HG03378 (cell line): ENCODE measurements around the gene ASB12.
"Not testable (repeated sequence)": the region's sequence is repeated elsewhere in the genome, so short reads cannot be mapped to it uniquely, and the experiment has no call there.

Source experiments
- ATAC-seq: cut with Tn5 transposase; IDR thresholded peaks from one replicate; pipeline ENCODE4 v1.9.1; 2021; ENCODE audit warnings: mild to moderate bottlenecking, moderate library complexity; ENCODE audit not compliant: unreplicated experiment

The ASB12 gene

GRCh38 chrX:64230123-64230970 lies at the start of gene ASB12:
ASB12 (minus strand) TSS chrX:64230607; CDS start chrX:64225650, 4,957 bp downstream.
- ATAC-seq = no peak

GRCh38 chrX:64265265-64265664 lies 34.9 kb upstream of the ASB12 start:
- no peak for ATAC-seq

- no peak for ATAC-seq
These were observed 1.3 kb downstream of the ASB12 start for GRCh38 chrX:64229154-64229553.

GRCh38 chrX:64218023-64218422 lies 12.4 kb downstream of the ASB12 start:
- ATAC-seq = no peak

GRCh38 chrX:64213989-64214388 lies 16.4 kb downstream of the ASB12 start:
- not testable (repeated sequence) for ATAC-seq

GRCh38 chrX:64206556-64207162 lies 23.7 kb downstream of the ASB12 start:
- ATAC-seq = no peak

- peak; percentile 91 for ATAC-seq
These were observed 24.5 kb downstream of the ASB12 start for GRCh38 chrX:64205735-64206501.

- ATAC-seq = peak; percentile 34
These were observed 25.0 kb downstream of the ASB12 start, which contains the start of gene AMER1 for GRCh38 chrX:64205441-64205734. AMER1 (minus strand) TSS chrX:64205708; CDS start chrX:64193286, 12,422 bp downstream.

- peak; percentile 5 for ATAC-seq
These were observed 25.5 kb downstream of the ASB12 start for GRCh38 chrX:64204701-64205440.

- ATAC-seq = no peak
These were observed 26.2 kb downstream of the ASB12 start for GRCh38 chrX:64204252-64204651.

- no peak for ATAC-seq
These were observed 27.5 kb downstream of the ASB12 start for GRCh38 chrX:64202808-64203325.

- no peak for ATAC-seq
These were observed 32.4 kb downstream of the ASB12 start for GRCh38 chrX:64198036-64198435.

GRCh38 chrX:64196606-64197005 lies 33.8 kb downstream of the ASB12 start:
- ATAC-seq = no peak

- ATAC-seq = no peak
These were observed 34.5 kb downstream of the ASB12 start for GRCh38 chrX:64195862-64196261.

GRCh38 chrX:64192673-64193072 lies 37.7 kb downstream of the ASB12 start:
- ATAC-seq = no peak

GRCh38 chrX:64192040-64192439 lies 38.4 kb downstream of the ASB12 start:
- no peak for ATAC-seq

GRCh38 chrX:64191281-64192010 lies 39.0 kb downstream of the ASB12 start:
- no peak for ATAC-seq

- no peak for ATAC-seq
These were observed 40.2 kb downstream of the ASB12 start for GRCh38 chrX:64190136-64190740.

- ATAC-seq = no peak
These were observed 41.5 kb downstream of the ASB12 start for GRCh38 chrX:64188901-64189300.

GRCh38 chrX:64187762-64188150 lies 42.7 kb downstream of the ASB12 start:
- no peak for ATAC-seq
